NCI-H2196 (cell line): Measurements from ENCODE around the gene PRTN3.

ENCODE experiments used
- DNase-seq: peaks from one replicate; lab custom pipeline; 2025; ENCODE audit not compliant: unreplicated experiment; lab: John Stamatoyannopoulos, UW

PRTN3 gene, protein sequence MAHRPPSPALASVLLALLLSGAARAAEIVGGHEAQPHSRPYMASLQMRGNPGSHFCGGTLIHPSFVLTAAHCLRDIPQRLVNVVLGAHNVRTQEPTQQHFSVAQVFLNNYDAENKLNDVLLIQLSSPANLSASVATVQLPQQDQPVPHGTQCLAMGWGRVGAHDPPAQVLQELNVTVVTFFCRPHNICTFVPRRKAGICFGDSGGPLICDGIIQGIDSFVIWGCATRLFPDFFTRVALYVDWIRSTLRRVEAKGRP

DNA sequence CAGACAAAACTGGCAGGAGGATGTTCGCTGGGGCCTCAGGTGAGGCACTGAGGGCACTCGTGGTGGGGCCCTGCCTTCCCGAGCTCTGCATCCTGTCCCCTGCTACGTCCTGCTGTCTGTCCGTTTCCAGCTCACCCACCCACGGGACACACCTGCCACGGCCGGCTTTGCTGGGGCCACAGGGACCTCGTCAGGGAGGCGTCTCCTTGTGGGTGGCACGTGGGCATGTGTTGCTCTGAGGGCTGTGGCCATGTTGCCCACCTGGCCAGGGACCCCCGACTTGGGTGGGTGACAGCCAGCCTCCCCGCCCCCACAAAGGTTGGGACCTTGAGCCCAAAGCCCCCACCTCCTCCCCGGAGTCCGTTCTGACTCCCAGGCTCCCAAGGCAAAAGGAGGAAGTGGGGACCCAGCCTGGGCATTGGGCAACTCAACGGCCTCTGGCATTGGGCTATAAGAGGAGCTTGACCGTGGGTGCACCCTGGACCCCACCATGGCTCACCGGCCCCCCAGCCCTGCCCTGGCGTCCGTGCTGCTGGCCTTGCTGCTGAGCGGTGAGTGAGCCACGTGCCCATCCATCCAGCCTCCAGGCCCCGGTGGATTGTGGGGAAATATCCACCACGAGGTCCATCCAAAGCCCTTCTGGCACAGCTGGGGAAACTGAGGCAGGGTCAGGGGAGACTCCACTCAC, at the start of gene PRTN3:
Gene PRTN3, plus strand, starts transcription at position 481 of the 688 bp plus-strand sequence. Its CDS starts 10 bp downstream, at position 491.
- DNase-seq, result no peak

DNA sequence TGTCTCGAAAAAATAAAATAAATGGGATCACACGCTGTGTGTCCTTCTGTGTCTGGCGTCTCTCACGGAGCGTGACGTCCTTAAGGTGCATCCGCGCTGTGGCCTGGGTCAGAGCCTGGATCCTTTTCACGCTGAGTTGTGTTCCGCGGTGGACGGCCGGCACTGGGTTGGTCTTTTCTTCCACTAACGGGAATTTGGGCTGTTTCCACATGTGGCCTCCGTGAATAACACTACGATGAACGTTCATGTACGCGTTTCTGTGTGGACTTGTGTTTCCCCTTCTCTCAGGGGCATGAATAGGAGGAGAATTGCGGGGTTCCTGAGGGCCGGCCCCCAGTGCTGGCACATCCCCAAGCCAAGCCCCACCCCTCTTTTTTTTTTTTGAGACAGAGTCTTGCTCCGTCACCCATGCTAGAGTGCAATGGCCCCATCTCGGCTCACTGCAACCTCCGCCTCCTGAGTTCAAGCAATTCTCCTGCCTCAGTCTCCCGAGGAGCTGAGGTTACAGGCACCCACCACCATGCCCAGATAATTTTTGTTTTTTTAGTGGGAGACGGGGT, 49.7 kb upstream of the PRTN3 start:
- DNase-seq, result no peak

DNA sequence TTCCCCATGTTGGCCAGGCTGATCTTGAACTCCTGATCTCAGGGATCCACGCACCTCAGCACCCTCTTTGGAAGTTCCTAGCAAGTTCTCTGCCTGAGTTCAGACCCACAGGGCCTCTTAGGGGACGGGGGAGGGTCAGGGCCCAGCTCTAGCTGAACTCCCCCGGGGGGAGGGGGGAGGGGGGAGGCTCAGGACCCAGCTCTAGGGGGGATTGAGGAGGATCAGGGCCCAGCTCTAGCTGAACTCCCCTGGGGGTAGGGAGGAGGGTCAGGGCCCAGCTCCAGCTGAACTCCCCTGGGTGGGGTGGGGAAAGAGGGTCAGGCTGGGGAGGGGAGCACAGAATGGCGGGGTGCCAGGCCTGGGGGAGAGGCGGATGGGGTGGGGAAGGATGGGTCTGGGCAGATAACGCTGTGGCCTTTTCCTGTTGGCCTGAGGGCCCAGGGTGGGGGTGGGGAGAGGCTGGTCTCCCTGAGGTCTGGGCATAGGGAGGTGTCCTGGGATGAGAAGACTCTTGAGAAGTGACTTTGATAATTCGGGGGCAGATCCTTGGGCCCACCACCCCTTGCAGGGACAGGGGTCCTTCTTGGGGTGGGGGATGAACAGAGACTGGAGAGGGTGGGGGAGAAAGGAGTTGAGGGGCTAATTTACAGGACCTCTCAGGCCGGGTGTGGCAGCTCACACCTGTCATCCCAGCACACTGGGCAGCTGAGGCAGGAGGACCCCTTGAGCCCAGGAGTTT, 49.1 kb upstream of the PRTN3 start:
- no peak for DNase-seq

DNA sequence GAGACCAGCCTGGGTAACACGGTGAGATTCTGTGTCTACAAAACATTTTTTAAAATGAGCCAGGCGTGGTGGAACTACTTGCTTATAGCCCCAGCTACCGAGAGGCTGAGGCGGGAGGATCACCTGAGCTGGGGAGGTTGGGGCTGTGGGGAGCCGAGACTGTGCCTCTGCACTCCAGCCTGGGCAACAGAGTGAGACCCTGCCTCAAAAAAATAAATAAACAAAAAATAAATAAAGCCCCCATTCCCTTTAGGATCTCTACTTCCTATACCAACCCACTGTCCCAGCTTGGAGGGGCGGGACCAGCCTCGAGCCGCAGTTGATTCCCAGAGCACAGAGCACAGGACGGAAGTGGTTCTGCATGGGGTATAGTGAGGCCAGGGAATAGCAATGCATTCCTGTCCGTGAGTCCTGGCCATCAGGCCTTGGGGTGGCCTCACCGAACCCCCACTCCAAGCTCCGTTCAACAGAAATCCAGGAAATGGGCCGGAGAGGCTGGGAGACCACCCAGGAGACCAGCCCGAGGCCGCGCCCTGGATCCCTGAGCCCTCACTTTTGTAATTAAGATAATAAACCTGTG, 48.4 kb upstream of the PRTN3 start:
- no peak for DNase-seq

DNA sequence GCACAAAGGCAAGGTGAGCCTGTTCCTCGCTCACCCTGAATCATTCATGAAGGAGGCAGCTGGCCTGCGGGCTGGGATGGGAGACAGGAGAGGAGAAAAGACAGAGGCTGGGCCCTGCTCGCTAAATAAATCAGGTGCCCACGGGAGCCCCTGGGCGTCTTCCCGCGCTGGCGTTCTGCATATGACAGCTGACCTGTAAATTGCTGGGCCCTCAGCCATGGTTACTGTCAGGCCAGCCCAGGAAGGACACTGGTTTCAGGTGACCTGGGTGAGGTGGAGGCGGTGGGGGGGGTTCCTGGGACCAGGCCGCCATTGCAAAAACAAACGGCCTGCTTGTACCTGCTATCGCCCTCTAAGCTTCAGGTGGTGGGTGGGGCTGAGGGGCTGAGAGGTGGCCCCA, 47.0 kb upstream of the PRTN3 start:
- DNase-seq, result no peak

DNA sequence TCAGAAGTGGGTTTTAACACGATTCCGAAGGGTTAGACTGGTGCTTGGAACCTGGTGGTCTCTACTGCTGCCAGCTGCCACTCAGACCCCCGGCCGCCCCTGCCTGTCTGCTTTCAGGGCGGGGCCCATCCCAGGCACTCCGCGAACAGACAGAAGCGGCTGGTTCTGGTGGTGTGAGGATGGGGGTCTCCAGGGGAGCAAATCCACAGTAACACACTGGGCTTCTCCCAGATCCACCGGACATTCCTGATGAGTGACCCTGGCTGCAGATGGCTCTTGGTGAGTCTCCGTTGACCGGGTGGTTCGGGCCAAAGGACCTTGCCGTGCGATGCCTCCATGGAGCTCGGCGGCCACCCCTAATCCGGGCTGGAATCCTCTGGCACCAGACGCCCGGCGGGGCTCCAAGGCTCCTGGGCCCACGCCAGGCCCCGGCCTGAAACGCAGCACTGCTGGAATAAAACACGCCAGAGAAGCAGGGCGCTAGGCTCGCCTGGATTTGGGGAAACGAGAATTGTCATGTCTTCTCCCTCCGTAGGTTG, 45.7 kb upstream of the PRTN3 start:
- DNase-seq, result no peak

DNA sequence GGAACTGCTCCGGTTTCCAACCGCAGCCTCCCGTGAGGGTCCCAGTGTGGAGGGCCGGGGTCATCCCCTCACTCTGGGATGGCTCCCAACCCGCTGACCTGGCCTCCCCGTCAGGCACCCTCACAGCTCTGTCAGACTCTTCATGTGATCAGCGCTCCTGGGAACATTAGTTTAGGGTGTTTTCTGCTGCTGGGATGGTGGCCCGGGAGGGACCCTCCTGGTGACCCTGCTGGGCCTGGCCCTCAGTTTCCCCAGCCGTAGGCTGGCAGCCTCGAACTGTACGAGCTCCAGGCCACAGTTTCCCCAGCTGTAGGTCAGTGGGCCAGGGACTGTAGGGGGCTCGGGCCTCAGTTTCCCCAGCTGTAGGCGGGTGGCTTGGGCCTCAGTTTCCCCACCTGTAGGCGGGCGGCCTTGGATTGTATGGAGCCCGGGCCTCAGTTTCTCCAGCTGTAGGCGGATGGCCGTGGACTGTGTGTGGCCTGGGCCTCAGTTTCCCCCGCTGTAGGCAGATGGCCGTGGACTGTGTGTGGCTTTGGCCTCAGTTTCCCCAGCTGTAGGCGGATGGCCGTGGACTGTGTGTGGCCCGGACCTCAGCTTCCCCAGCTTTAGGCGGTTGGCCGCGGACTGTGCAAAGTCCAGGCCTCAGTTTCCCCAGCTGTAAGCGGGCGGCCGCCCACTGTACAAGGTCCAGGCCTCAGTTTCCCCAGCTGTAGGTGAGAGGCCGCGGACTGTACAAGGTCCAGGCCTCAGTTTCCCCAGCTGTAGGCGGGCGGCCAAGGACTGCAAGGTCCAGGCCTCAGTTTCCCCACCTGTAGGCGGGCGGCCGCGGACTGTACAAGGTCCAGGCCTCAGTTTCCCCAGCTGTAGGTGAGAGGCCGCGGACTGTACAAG, 44.9 kb upstream of the PRTN3 start:
- no peak for DNase-seq

DNA sequence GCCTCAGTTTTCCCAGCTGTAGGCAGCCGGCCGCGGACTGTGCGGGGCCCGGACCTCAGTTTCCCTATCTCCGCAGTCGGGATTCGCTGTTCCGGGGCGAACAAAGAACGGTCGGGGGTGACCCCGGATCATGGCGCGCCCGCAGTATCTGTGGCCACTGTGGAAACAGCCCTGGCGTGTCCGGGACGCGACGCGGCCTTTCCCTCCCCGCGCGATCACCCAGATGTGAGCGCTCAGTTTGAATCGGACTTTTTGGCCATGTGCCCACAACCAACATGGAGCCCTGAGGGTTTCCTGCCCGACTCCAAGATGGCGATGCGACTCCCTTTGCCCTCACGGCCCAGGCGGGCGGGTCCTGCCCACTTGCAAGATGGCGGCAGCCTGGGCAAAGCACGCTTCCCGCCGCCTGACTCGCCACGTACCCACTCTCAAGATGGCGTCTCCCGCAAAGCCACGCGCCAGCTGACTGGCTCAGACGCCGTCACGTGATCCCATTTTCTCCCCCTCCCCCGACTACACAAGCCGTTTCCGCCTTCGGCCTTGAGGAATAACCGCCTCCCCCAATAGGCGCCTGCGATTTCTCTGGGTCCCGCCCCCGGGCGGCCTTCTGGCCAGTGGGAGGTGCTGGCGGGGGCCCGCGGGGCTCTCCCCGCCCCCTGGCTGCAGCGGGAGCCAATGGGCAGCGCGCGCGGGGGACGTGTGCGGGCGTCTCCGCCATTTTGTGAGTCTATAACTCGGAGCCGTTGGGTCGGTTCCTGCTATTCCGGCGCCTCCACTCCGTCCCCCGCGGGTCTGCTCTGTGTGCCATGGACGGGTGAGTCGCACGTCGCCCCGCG, 43.9 kb upstream of the PRTN3 start, which contains the start of gene PTBP1:
Gene PTBP1, plus strand, starts transcription at position 761 of the 836 bp plus-strand sequence. Its CDS starts 46 bp downstream, at position 807.
- peak; percentile 100 for DNase-seq

DNA sequence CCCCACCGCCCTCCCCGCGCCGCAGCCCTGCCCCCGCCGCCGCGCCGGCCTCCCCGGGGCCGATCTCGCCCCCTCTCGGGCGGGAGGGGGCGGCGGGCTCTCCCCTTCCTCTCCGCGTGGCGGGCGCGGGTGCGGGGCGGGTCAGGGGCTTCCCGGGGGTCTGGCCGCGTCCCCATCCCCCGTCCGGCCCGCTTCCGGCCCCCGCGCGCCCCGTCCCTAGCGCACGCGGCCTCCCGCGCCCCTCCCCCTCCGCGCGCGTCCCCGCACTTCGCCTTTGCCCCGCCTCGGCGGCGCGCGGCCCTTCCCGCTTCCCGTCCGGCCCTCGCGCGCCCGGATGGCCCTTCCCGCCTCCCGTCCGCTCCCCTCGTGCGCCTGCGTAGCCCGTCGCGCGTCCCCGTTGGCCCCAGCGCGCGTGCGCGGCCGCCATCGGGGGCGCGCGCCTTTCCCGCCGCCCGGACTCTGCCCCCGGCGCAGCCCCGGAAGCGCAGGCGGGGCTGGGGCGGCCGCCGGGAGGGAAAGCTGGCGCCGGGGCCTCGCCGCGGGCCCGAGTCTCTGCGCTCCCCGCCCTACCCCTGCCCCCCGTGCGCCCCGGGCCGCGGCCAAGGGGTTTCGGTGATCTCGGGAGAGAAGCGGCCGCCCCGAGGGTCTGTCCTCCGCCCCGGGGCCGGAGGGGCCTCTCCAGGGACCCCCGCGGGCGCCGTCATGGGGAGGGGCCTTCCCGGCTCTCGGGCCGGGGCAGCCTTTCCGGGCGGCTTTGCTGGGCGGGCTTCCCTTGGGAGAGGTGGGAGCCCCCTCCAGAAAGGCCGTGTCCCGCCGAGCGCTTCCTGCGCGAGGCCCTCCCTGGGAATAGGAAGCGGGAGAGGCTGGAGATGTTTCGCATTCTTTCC, 43.0 kb upstream of the PRTN3 start:
- peak; percentile 97 for DNase-seq

DNA sequence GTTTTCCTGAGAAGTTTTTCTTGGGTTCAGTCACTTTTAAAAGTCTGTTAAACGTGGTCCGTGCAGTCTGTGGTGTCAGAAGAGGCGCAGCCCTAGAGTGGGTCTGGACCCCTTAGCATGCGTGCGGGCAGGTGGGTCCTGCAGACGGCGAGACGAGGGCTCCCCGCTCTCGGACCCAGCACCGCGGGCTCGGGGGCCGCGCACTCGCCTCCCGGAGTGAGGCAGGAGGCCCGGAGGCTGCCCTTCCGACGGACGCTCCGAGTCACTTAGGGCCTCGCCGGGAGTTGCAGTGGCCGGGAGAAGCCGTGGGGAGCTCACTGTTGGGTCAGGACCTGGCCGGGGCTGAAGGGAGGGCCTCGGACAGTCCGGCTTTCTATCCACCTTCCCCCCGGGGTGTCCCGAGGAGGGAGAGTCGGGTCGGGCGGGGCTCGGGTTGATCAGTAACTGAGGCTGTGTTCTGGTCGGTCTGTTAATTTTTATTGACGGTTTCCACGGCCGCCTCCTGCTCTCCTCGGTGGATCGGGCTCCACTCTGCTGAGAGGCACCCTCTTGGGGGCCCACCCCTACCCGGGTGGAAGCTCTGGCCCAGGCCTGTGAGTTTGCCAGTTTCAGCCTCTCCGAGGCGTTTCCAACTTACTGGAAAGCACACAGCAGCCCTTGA, 42.3 kb upstream of the PRTN3 start:
- DNase-seq, result no peak

DNA sequence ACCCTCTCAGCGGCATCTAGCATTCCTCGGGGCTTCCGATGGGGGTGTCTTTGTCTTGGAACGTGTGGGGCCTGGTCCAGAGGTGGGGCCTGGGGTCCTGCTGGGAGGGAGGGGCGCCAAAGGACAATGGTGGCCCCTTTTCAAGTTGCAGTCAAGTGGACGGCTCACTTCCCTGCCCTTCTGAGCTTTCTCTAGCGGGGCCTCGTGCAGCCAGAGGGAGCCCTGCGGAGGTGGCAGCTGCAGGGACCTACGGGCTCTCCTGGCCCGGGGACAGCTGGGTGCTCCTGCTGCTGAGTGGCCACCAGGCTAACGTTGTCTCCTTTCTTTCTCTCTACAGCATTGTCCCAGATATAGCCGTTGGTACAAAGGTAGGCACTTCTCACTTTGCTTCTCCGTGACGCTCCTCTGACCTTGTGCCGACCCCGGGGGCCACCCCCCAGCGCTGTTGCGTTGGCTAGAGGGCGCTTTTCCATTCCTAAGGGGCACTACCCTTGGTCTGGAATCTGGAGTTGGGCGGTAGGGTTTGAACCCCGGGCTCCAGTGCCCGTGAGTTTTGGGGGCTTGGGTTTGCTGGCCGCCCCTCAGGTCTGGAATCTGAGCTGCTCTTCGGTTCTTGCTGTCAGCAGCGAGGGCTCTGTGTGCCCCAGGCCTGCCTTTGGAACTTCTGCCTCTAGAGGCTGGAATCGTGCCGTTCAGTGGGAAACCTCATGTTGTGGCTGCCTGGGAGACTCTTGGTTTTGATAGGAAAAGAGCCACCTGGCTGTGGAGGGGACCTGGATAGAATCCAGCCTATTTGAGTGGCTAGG, 41.5 kb upstream of the PRTN3 start:
- peak; percentile 19 for DNase-seq

DNA sequence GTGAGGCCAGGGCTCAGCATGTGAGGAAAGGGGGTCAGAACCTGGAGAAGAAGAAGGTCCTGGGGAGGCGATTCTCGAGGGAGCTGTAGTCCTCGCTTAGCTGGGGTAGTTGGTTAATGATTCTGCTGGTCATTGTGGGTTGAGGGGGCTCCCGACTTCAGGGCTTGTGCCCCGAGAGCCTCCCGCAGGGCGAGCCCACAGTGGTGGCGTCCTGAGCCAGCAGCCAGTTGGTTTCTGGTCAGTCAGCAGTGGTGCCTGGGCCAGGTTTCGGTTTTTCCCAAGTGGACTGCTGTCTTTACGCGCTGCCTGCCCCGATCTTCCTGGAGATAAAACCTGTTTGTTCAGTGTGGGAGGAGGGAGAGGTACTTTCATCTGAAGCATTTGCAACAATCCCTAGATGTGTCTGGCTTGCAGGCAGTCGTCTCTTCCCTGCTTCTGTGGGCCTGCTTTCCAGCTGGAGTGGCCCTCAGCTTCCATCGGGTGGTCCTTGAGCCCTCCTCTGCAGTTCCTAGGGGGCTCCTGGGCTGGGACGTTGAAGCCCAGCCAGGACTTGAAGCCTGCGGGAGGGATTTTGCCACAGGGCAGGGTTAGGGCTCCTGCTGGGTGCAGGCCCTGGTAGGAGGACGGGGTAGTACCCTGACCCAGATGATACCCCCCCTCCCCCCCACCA, 40.3 kb upstream of the PRTN3 start:
- DNase-seq, result peak; percentile 58

DNA sequence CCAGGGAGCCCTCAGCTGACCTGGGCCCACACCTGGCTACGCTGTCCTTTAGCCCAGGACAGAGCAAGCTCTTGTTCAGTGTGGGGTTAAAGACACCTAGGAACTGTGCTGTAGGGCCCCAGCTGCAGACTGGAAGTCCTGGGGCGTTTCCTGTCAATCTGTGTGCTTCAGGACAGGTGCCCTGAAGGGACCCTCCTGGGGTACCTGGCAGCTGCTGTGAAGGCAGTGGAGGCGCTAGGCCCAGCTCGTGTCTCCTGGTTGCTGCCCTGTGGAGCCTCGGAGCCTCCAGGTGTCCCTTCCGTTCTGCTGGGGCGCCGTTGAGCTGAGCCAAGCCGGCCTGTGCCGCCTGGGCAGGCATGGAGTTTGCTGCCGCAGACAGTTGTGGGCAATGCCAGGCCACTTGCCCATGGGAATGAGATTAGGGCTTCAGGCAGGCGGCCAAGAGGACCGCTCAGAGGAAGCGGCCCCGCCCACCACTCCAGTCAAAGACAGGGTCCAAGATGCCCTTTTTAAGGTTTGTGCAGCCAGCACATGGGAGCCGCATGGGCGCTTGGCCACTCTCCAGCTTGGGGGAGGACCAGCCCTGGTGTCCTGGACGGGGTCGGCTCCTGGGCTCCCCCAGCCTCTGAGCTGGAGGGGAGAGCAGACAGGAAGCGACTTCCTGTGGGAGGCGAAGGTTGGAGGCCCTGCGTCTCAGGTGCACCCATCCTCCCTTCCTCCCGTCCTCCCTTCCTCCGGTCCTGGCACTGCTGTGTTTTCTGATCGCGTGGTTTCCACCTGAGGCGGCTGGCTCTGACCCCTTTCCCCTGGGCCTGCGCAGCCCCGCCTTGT, 39.6 kb upstream of the PRTN3 start:
- DNase-seq, result peak; percentile 81

DNA sequence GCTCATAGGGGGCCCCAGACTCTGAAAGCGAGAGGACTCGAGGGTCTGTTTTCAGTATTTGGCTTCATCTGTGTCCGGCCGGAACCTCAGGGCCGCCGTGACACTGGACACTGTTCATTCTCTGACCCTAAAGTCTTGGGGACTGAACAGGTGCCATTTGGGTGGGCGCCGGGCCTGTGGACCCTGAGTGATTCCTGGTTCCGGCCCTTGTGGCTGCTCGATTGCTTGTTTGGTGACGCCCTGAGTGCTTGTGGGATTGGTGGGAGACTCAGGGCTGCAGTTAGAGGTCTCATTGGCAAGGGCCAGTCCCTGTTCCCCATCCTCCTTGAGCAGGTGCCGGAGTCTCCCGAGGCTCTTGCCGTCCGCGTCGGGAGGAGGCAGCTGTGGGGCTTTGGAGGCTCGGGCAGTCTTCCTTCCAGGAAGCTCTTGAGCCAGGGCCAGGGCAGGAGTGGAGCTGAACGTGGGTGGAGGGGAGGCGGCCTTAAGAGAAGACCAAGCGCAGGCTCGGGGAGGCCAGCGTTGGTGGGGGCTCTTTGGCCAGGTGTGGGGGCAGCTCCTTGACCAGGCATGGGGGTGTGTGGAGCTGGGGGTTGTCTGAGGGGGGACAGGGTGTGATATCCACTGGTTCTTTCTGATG, 38.8 kb upstream of the PRTN3 start:
- DNase-seq, result peak; percentile 50
